K562 (cell line): ENCODE data around the gene CDYL. TPM values are rescaled to one million over a fixed set of nuclear protein-coding genes. Genes with fewer than 3 reads are reported as not detected.
A peak's percentile ranks its signal among the peaks of the same experiment; 100 is the strongest.

Source experiments
- ATAC-seq: fragments of 200-7000 bp; cut with Tn5 transposase; 3 replicates; pipeline ENCODE4 v1.9.1; 2020; ENCODE audit warnings: moderate library complexity
- BruUV-seq: library from RNA; stranded (reverse); fragments of 400-500 nt; replicated peaks from 2 replicates; lab custom pipeline; 2021; lab: Mats Ljungman, UMichigan
- CTCF ChIA-PET: fragments of 300-600 bp; formaldehyde crosslinking; extraction: SDS; loops from one replicate; lab custom pipeline; 2021; ENCODE audit warnings: low intra/inter-chr PET ratio; lab: Yijun Ruan, JAX
- POLR2A ChIA-PET: fragments of 300-600, 350-650 bp; sonication (Branson Sonifier 250); formaldehyde crosslinking; extraction: SDS; loops from one replicate; lab custom pipeline; 2021; ENCODE audit warnings: antibody characterized with exemption, inconsistent platforms; lab: Yijun Ruan, JAX
- DNase-seq, 4 experiments: peaks; one replicate each; pipeline versions ENCODE4 v3.0.0 to v3.0.0-alpha.2; 2011 to 2018; ENCODE audit warnings: low spot score in 3 of 4, mixed read lengths in 3 of 4; ENCODE audit errors: extremely low read depth in 1 of 4
- FAIRE-seq: peaks from 2 replicates; lab custom pipeline; 2011; peaks lifted over from hg19 to GRCh38; lab: Jason Lieb, UNC
- H2AFZ ChIP-seq: 2 replicates; pipeline ENCODE4 v1.6.0; 2011; ENCODE audit warnings: low read depth, low read length, control low read depth, inconsistent platforms
- H3K27ac ChIP-seq: fragments of 200-600 bp; 3 replicates; pipeline ENCODE4 v1.8.0; 2011; ENCODE audit warnings: low read depth, mild to moderate bottlenecking, control low read depth, inconsistent platforms, low read length, moderate library complexity, mixed read lengths; ENCODE audit errors: extremely low read depth
- H3K27me3 ChIP-seq, 2 experiments: fragments of 300-600 bp in 1 of 2; 2 replicates in 1 of 2; 3 replicates in 1 of 2; pipeline versions ENCODE4 v1.6.0 to v1.8.0; 2011; ENCODE audit warnings: inconsistent platforms in 2 of 2, low read length in 2 of 2, mild to moderate bottlenecking in 1 of 2, mixed read lengths in 1 of 2, moderate library complexity in 1 of 2; ENCODE audit not compliant: control insufficient read depth in 2 of 2, insufficient read depth in 2 of 2
- H3K36me3 ChIP-seq: fragments of 300-600 bp; 3 replicates; pipeline ENCODE4 v1.8.0; 2011; ENCODE audit warnings: mild to moderate bottlenecking, low read length, inconsistent platforms; ENCODE audit not compliant: control insufficient read depth, insufficient read depth
- H3K4me1 ChIP-seq, 2 experiments: fragments of 200-600 bp in 1 of 2; replicated peaks in 1 of 2; 2 replicates in 1 of 2; 3 replicates in 1 of 2; pipeline versions ENCODE4 v1.5.1 to v1.8.0; 2011; ENCODE audit warnings: inconsistent platforms in 2 of 2, low read length in 2 of 2, mild to moderate bottlenecking in 1 of 2, mixed read lengths in 1 of 2, moderate library complexity in 1 of 2; ENCODE audit not compliant: control insufficient read depth in 2 of 2, insufficient read depth in 2 of 2
- H3K4me2 ChIP-seq: 2 replicates; pipeline ENCODE4 v1.6.1; 2011; ENCODE audit warnings: low read length, control low read depth, inconsistent platforms, mixed read lengths; ENCODE audit not compliant: insufficient read depth
- H3K4me3 ChIP-seq: fragments of 200-600 bp; sonication (generic), shearing (Covaris generic); 2 replicates; pipeline ENCODE4 v1.5.1; 2016; ENCODE audit warnings: control low read depth, inconsistent platforms
- H3K79me2 ChIP-seq: fragments of 200-600 bp; 3 replicates; pipeline ENCODE4 v1.8.0; 2011; ENCODE audit warnings: low read length, inconsistent platforms; ENCODE audit not compliant: control insufficient read depth, insufficient read depth
- H3K9ac ChIP-seq, 2 experiments: 2 replicates each; pipeline versions ENCODE4 v1.6.0 to v1.6.1; 2011; ENCODE audit warnings: low read depth in 2 of 2, low read length in 2 of 2, control low read depth in 1 of 2, inconsistent platforms in 1 of 2, mild to moderate bottlenecking in 1 of 2, mixed read lengths in 1 of 2; ENCODE audit not compliant: insufficient read depth in 1 of 2
- H3K9me1 ChIP-seq: one replicate; pipeline ENCODE4 v1.6.0; 2011; ENCODE audit warnings: inconsistent platforms, mild to moderate bottlenecking, low read length, moderate library complexity; ENCODE audit not compliant: control insufficient read depth, insufficient read depth
- H3K9me3 ChIP-seq: replicated peaks from 2 replicates; pipeline ENCODE4 v1.5.1; 2011; ENCODE audit warnings: low read depth, low read length, inconsistent platforms; ENCODE audit not compliant: control insufficient read depth, insufficient read depth
- H4K20me1 ChIP-seq: replicated peaks from 2 replicates; pipeline ENCODE4 v1.6.1; 2011; ENCODE audit warnings: low read length, inconsistent platforms, mixed read lengths; ENCODE audit not compliant: control insufficient read depth, insufficient read depth
- GATAD2A ChIP-seq: fragments of 450-650 bp; IDR thresholded peaks from 2 replicates; pipeline ENCODE4 v1.6.1; 2017
- PTTG1 ChIP-seq: fragments of 450-650 bp; IDR thresholded peaks from 2 replicates; pipeline ENCODE4 v1.6.1; 2016; ENCODE audit warnings: low read depth, mild to moderate bottlenecking, missing genetic modification characterization, missing compliant biosample characterization
- WGBS: fragments of 100-300 bp; shearing (Covaris generic); methylation state at CpG from one replicate; pipeline ENCODE4 v1.1.6; 2016; ENCODE audit warnings: low coverage, mixed read lengths; ENCODE audit not compliant: insufficient coverage; ENCODE audit errors: missing lambda C conversion rate; 5-methylcytosine and 5-hydroxymethylcytosine counted together
- in situ Hi-C: fragments of 300-500 bp; cut with MboI; formaldehyde crosslinking; loops from 4 replicates; pipeline ENCODE4 v1.15.0; 2018; ENCODE audit warnings: inconsistent platforms, mixed read lengths
- intact Hi-C: fragments of 100-400 bp; cut with micrococcal nuclease; formaldehyde crosslinking; loops from 2 replicates; pipeline ENCODE4 v1.14.2; 2022
- polyA plus RNA-seq, 8 experiments: library from polyadenylated mRNA; depleted of rRNA in 4 of 8; stranded (reverse) in 5 of 8; unstranded in 3 of 8; fragments of >200 nt; fragmentation: Nextera tagmentation in 2 of 8; fragmentation: Illumina TruSeq in 1 of 8; extraction: Ambion mirVana in 2 of 8; extraction: Trizol in 1 of 8; gene quantifications; 2 replicates each; pipeline versions ENCODE4 v1.2.1 to v1.2.3, GENCODE V29; 2011 to 2014; ENCODE audit warnings: inconsistent platforms in 1 of 8, missing spikeins in 1 of 8
- total RNA-seq, 7 experiments: library from RNA; depleted of rRNA in 6 of 7; stranded (reverse); fragments of >200 nt in 6 of 7; fragmentation: Illumina TruSeq in 2 of 7; extraction: Trizol in 2 of 7; gene quantifications; 2 replicates each; pipeline versions ENCODE4 v1.2.1 to v1.2.3, GENCODE V29; 2011 to 2021; ENCODE audit warnings: low replicate concordance in 1 of 7
- TF ChIP-seq, protein P1 (sequence below): fragments of 250-450 bp; sonication (Bioruptor Pico); IDR thresholded peaks from 2 replicates; pipeline ENCODE4 v1.8.0; 2022; ENCODE audit warnings: inconsistent platforms
- TF ChIP-seq, protein P2 (sequence below): fragments of 250-450 bp; sonication (Bioruptor Pico); IDR thresholded peaks from 2 replicates; pipeline ENCODE4 v1.4.0; 2020; ENCODE audit warnings: mild to moderate bottlenecking, moderate library complexity
- TF ChIP-seq, protein P3 (sequence below), 2 experiments: fragments of 450-650 bp in 1 of 2; sonication (generic) in 1 of 2; formaldehyde crosslinking in 1 of 2; IDR thresholded peaks; 2 replicates each; pipeline versions ENCODE4 v1.7.1 to v1.9.0; 2016 to 2022; ENCODE audit warnings: inconsistent platforms in 1 of 2, mild to moderate bottlenecking in 1 of 2, missing genetic modification reagents in 1 of 2

Gene CDYL
- total and polyA plus RNA-seq, 9 of the 15 experiments (the other 6 are each of a cell fraction or from before 2014, with no cell fraction given) = 8.1 to 45.8 (median 40.8) TPM

DNA sequence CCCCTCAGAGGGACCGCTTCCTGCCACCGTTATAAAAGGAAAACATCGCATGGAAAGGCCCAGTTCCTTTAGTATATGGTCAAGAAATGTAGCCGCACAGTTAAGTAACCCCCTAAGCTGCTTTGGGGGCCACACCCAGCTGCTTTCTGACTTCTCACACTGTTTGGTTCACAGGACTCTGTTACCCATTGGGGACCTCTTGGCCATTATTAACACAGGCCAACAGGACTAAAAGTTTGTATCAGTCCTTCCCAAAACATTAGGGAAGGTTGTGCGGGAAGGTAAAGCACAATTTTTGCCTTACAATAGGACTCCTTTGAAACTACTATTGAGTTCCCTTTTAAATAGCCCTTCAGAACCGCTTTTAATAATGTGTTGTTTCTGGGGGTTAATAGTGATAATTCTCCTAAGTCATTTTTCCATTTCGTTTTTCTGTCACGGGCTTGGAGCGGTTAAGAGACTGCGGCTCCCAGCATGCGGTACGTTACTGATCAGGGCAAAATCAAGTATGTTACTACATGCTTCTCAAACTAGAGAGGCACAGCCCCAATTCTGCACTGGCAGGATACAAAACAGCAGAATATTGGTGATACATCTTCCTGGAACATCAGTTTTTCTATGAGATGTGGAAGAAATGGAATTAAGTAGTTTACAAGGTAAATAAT, 228.3 kb downstream of the CDYL start:
- intact Hi-C loops (no loop called here), in situ Hi-C loops (no loop called here)
- no peaks in the 10 kb centered on the region for H3K27me3 ChIP-seq
- H3K4me1 ChIP-seq = peaks cover 5 to 15% of the 10 kb centered on the region in 2 experiments; a peak in 4 of 5 replicates
- H4K20me1 ChIP-seq = no peaks in the 10 kb centered on the region
- FAIRE-seq (no peak), ATAC-seq (peak; percentile 36), DNase-seq (no peak)
- ChIA-PET CTCF (no interaction called here), POLR2A (interaction anchor here (0.7 kb wide), 2 partner anchors 196 to 520 kb away, joined by 3 read pairs; no protein-coding TSS in a partner anchor)
- H3K79me2 ChIP-seq = peaks cover 8% of the 10 kb centered on the region; the same call in 1 of the 3 replicates
- peak overlapping the region; percentile 100 for H2AFZ ChIP-seq
- H3K36me3 ChIP-seq = peaks cover 22% of the 10 kb centered on the region
- peak overlapping the region; percentile 95 for H3K4me2 ChIP-seq
- no peaks in the 10 kb centered on the region for H3K9me1 ChIP-seq
- H3K9ac ChIP-seq = peak overlapping the region; percentile 88 to 90
- BruUV-seq = TSS peak; percentile 88
- 42% methylated on average over 12 of the region's 12 CpGs for WGBS
- peak overlapping the region; percentile 82 for H3K4me3 ChIP-seq
- no peaks in the 10 kb centered on the region for H3K9me3 ChIP-seq
- H3K27ac ChIP-seq = peak overlapping the region; percentile 91
- 0 out of 2 replicates have a peak, but pooled peaks have one; percentile 27 for TF ChIP-seq GATAD2A
- TF ChIP-seq, protein P1, sequence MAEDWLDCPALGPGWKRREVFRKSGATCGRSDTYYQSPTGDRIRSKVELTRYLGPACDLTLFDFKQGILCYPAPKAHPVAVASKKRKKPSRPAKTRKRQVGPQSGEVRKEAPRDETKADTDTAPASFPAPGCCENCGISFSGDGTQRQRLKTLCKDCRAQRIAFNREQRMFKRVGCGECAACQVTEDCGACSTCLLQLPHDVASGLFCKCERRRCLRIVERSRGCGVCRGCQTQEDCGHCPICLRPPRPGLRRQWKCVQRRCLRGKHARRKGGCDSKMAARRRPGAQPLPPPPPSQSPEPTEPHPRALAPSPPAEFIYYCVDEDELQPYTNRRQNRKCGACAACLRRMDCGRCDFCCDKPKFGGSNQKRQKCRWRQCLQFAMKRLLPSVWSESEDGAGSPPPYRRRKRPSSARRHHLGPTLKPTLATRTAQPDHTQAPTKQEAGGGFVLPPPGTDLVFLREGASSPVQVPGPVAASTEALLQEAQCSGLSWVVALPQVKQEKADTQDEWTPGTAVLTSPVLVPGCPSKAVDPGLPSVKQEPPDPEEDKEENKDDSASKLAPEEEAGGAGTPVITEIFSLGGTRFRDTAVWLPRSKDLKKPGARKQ (CRISPR knock-in tag) = peak; percentile 60; the same call in 1 of the 2 replicates
- TF ChIP-seq, protein P2, sequence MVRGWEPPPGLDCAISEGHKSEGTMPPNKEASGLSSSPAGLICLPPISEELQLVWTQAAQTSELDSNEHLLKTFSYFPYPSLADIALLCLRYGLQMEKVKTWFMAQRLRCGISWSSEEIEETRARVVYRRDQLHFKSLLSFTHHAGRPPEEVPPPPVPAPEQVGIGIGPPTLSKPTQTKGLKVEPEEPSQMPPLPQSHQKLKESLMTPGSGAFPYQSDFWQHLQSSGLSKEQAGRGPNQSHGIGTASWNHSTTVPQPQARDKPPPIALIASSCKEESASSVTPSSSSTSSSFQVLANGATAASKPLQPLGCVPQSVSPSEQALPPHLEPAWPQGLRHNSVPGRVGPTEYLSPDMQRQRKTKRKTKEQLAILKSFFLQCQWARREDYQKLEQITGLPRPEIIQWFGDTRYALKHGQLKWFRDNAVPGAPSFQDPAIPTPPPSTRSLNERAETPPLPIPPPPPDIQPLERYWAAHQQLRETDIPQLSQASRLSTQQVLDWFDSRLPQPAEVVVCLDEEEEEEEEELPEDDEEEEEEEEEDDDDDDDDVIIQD (CRISPR knock-in tag) = no peak
- TF ChIP-seq, protein P3, sequence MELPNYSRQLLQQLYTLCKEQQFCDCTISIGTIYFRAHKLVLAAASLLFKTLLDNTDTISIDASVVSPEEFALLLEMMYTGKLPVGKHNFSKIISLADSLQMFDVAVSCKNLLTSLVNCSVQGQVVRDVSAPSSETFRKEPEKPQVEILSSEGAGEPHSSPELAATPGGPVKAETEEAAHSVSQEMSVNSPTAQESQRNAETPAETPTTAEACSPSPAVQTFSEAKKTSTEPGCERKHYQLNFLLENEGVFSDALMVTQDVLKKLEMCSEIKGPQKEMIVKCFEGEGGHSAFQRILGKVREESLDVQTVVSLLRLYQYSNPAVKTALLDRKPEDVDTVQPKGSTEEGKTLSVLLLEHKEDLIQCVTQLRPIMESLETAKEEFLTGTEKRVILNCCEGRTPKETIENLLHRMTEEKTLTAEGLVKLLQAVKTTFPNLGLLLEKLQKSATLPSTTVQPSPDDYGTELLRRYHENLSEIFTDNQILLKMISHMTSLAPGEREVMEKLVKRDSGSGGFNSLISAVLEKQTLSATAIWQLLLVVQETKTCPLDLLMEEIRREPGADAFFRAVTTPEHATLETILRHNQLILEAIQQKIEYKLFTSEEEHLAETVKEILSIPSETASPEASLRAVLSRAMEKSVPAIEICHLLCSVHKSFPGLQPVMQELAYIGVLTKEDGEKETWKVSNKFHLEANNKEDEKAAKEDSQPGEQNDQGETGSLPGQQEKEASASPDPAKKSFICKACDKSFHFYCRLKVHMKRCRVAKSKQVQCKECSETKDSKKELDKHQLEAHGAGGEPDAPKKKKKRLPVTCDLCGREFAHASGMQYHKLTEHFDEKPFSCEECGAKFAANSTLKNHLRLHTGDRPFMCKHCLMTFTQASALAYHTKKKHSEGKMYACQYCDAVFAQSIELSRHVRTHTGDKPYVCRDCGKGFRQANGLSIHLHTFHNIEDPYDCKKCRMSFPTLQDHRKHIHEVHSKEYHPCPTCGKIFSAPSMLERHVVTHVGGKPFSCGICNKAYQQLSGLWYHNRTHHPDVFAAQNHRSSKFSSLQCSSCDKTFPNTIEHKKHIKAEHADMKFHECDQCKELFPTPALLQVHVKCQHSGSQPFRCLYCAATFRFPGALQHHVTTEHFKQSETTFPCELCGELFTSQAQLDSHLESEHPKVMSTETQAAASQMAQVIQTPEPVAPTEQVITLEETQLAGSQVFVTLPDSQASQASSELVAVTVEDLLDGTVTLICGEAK (IDR thresholded peaks at IDR 0.05) = peak; percentile 16; the same call in 1 of the 2 replicates
- TF ChIP-seq, protein P3 (CRISPR knock-in tag; IDR thresholded peaks at IDR 0.05) = no peak
- TF ChIP-seq PTTG1 (tag) = no peak
